Loucy (cell line): Measurements from ENCODE around the gene UBE2F.

ENCODE experiments used
- H2AFZ ChIP-seq: fragments of 200-600 bp; sonication (generic); 2 replicates; pipeline ENCODE4 v1.6.0; 2016; ENCODE audit warnings: antibody characterized with exemption, mild to moderate bottlenecking, low read length, moderate library complexity
- H3F3A ChIP-seq: fragments of 200-600 bp; 2 replicates; pipeline ENCODE4 v1.6.0; 2016; ENCODE audit warnings: antibody characterized with exemption, low read depth, mild to moderate bottlenecking
- H3K27me3 ChIP-seq: fragments of 200-600 bp; sonication (generic); 2 replicates; pipeline ENCODE4 v1.6.1; 2014; ENCODE audit warnings: low read length, mild to moderate bottlenecking; ENCODE audit not compliant: insufficient read depth, poor library complexity, severe bottlenecking
- H3K36me3 ChIP-seq: fragments of 200-600 bp; sonication (generic); 2 replicates; pipeline ENCODE4 v1.6.1; 2016; ENCODE audit warnings: low read length; ENCODE audit not compliant: insufficient read depth
- H3K4me1 ChIP-seq: fragments of 200-600 bp; sonication (generic); 2 replicates; pipeline ENCODE4 v1.5.1; 2014; ENCODE audit warnings: low read length, mild to moderate bottlenecking; ENCODE audit not compliant: insufficient read depth, poor library complexity, severe bottlenecking
- H3K4me2 ChIP-seq: fragments of 200-600 bp; sonication (generic); 2 replicates; pipeline ENCODE4 v1.6.0; 2014; ENCODE audit warnings: antibody characterized with exemption, low read length, low read depth, mild to moderate bottlenecking; ENCODE audit not compliant: poor library complexity, severe bottlenecking
- H3K4me3 ChIP-seq: fragments of 200-600 bp; sonication (generic); 2 replicates; pipeline ENCODE4 v1.5.1; 2014; ENCODE audit warnings: low read length, mild to moderate bottlenecking, mixed read lengths; ENCODE audit not compliant: poor library complexity, severe bottlenecking
- H3K79me2 ChIP-seq: fragments of 200-600 bp; sonication (generic); 2 replicates; pipeline ENCODE4 v1.6.1; 2014; ENCODE audit warnings: low read length; ENCODE audit not compliant: insufficient read depth
- H3K9ac ChIP-seq: fragments of 200-600 bp; sonication (generic); 2 replicates; pipeline ENCODE4 v1.6.0; 2014; ENCODE audit warnings: mild to moderate bottlenecking, low read depth, low read length, moderate library complexity; ENCODE audit not compliant: poor library complexity, severe bottlenecking
- H3K9me2 ChIP-seq: fragments of 200-600 bp; sonication (generic); replicated peaks from 2 replicates; pipeline ENCODE4 v1.6.1; 2016; ENCODE audit warnings: low read depth, low read length, mixed read lengths
- H3K9me3 ChIP-seq: fragments of 200-600 bp; sonication (generic); 2 replicates; pipeline ENCODE4 v1.6.1; 2014; ENCODE audit warnings: mild to moderate bottlenecking, antibody characterized with exemption, low read length, low read depth; ENCODE audit not compliant: insufficient read depth
- H4K20me1 ChIP-seq: fragments of 200-600 bp; sonication (generic); 2 replicates; pipeline ENCODE4 v1.6.0; 2014; ENCODE audit warnings: antibody characterized with exemption, low read length, mild to moderate bottlenecking; ENCODE audit not compliant: insufficient read depth, poor library complexity, severe bottlenecking
- EZH2phosphoT487 ChIP-seq: fragments of 200-600 bp; IDR thresholded peaks from 2 replicates; pipeline ENCODE4 v1.6.1; 2018; ENCODE audit warnings: antibody characterized with exemption, mild to moderate bottlenecking, moderate library complexity, borderline replicate concordance
- TF ChIP-seq, protein P1 (sequence below): fragments of 200-600 bp; sonication (generic); conservative IDR thresholded peaks from 2 replicates; pipeline ENCODE4 v1.5.1; 2014; ENCODE audit warnings: mild to moderate bottlenecking, antibody characterized with exemption, low read length

Gene UBE2F

DNA sequence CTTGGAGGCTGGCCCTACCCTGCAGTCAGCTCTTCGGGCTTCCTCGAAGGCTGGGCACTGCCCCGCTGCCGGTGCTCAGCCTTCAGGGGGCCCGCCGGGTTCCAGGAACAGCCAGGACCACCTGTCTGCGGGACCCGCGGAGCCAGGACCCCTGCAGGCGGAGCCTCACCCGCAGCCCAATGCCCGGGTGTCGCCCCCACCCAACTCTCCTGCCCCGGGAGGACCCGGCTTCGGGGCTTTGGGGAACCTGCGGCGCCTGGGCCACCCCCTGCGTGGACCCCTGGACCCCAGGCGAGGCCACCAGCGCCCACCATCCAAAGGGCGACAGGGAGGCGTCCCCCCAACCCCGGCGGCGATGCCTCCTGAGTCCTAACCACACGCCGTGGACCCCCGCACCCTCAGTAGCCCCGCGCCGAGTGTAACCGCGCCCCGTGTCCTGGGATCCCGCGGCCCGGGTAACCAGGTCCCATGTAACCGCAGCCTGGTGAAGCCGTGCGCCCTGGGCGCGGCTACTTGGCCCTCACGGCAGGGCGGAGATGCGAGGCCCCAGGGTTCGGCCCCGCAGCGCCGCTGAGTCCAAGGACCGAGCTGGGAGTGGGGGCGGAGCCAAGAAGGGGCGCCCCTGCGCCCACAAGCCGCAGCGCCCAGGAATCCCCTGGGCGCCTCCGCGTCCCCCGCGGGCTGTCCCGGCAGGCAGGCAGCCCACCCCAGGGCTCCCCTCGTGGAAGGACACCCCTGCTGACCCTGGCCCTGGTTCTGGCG lies 11.0 kb upstream of the UBE2F start:
- Histone ChIP-seq H3K4me3 (no peak overlapping the region), H3K27me3 (no peaks in the 10 kb centered on the region), H4K20me1 (no peaks in the 10 kb centered on the region), H3K79me2 (no peaks in the 10 kb centered on the region), H3K9ac (no peak overlapping the region), H2AFZ (no peak overlapping the region), H3K4me1 (peaks cover 4% of the 10 kb centered on the region), H3K9me3 (no peaks in the 10 kb centered on the region), H3K9me2 (no peaks in the 10 kb centered on the region), H3K36me3 (no peaks in the 10 kb centered on the region), H3F3A (no peaks in the 10 kb centered on the region), H3K4me2 (no peak overlapping the region)
- no peak for TF ChIP-seq EZH2phosphoT487
- TF ChIP-seq, protein P1, sequence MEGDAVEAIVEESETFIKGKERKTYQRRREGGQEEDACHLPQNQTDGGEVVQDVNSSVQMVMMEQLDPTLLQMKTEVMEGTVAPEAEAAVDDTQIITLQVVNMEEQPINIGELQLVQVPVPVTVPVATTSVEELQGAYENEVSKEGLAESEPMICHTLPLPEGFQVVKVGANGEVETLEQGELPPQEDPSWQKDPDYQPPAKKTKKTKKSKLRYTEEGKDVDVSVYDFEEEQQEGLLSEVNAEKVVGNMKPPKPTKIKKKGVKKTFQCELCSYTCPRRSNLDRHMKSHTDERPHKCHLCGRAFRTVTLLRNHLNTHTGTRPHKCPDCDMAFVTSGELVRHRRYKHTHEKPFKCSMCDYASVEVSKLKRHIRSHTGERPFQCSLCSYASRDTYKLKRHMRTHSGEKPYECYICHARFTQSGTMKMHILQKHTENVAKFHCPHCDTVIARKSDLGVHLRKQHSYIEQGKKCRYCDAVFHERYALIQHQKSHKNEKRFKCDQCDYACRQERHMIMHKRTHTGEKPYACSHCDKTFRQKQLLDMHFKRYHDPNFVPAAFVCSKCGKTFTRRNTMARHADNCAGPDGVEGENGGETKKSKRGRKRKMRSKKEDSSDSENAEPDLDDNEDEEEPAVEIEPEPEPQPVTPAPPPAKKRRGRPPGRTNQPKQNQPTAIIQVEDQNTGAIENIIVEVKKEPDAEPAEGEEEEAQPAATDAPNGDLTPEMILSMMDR = no peak

- Histone ChIP-seq H3F3A (no peaks in the 10 kb centered on the region), H3K4me3 (no peak overlapping the region), H3K36me3 (no peaks in the 10 kb centered on the region), H3K27me3 (no peaks in the 10 kb centered on the region), H4K20me1 (no peaks in the 10 kb centered on the region), H3K4me2 (no peak overlapping the region), H3K9ac (no peak overlapping the region), H3K9me2 (no peaks in the 10 kb centered on the region), H3K9me3 (no peaks in the 10 kb centered on the region), H3K4me1 (peaks cover 4% of the 10 kb centered on the region), H3K79me2 (no peaks in the 10 kb centered on the region), H2AFZ (no peak overlapping the region)
- no peak for TF ChIP-seq EZH2phosphoT487
- TF ChIP-seq, protein P1 = no peak
Observed at GRCh38 chr2:237956402-237956736, 10.4 kb upstream of the UBE2F start.

GRCh38 chr2:237961637-237962036 lies 5.2 kb upstream of the UBE2F start:
- Histone ChIP-seq H3K9ac (no peak overlapping the region), H3K4me3 (no peak overlapping the region), H2AFZ (no peak overlapping the region), H3K79me2 (no peaks in the 10 kb centered on the region), H3K27me3 (no peaks in the 10 kb centered on the region), H3K36me3 (no peaks in the 10 kb centered on the region), H3K9me3 (no peaks in the 10 kb centered on the region; the same call in 1 of the 2 replicates), H3K4me2 (no peak overlapping the region), H4K20me1 (no peaks in the 10 kb centered on the region), H3K4me1 (no peaks in the 10 kb centered on the region), H3F3A (no peaks in the 10 kb centered on the region), H3K9me2 (no peaks in the 10 kb centered on the region)
- TF ChIP-seq, protein P1 = no peak
- TF ChIP-seq EZH2phosphoT487 = no peak
